HG03045 (cell line): Measurements from ENCODE around the gene ARL1.
"Not testable (repeated sequence)": the region's sequence is repeated elsewhere in the genome, so short reads cannot be mapped to it uniquely, and the experiment has no call there.

Experiments used
- ATAC-seq: cut with Tn5 transposase; IDR thresholded peaks from one replicate; pipeline ENCODE4 v1.9.1; 2021; ENCODE audit warnings: mild to moderate bottlenecking, moderate library complexity; ENCODE audit not compliant: unreplicated experiment

ARL1 gene

DNA sequence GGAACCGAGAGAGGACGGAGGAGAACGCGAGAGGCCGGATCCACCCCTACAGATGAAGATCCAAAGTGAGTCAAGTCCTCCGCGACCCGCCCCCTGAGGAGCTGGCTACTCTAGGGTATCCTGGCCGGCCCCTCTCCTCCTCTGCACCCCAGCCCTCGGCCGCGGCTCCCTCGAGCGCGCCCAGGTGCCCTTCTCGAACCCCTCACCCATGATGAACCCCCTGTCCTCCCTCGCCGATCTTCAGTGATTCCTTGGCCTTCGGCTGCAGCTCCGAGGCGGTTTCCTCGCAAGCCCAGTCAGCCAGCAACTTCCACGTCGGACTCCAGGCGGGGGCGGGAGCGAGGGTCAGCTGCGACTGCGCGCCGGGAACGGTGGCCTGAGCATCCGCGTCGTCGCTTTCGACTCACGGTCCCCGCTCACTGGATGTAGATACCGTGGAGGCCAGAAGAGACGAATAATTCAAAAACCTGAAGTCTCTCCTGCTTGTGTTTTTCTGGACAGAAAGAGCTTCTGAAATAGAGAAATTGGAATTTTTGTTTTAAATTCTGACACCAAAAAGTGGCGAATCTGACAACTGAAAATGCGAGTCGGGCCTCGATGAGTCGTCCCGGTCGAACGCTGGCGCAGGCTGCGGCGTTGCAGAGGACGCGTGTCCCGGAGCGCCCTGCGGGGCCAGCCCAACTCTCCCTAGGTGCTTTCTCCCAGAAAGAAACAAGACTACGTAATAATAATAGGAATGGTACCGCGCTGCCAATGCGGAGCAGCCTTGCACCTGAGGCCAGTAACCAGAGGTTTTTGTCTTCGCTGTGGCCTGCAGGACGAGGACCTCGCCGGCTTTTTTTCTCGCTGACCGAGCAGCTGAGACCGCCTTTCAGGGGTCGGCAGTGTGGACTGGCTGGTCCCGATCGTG is at the start of gene ARL1:
Gene ARL1 (minus strand): TSS at position 337 of the 910 bp plus-strand sequence. CDS start 127 bp downstream, at position 210.
- peak; percentile 80 for ATAC-seq

DNA sequence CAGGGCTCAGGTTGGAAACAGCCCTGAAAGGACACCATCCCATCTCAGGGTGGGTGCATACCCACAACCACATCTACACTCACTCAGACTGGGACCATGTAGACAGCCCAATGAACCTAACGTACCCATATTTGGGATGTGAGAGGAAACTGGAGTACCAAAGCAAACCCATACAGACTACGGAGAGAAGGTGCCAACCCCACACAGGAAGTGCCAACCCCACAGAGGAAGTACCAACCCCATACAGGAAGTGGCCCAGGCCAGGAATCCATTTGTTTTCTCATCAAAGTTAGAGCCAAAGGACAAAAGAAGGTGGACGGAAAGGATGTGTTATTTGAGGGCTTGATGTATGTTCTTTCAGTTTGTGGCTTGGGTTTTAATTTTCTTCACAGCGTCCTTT is 48.1 kb upstream of the ARL1 start:
- no peak for ATAC-seq

DNA sequence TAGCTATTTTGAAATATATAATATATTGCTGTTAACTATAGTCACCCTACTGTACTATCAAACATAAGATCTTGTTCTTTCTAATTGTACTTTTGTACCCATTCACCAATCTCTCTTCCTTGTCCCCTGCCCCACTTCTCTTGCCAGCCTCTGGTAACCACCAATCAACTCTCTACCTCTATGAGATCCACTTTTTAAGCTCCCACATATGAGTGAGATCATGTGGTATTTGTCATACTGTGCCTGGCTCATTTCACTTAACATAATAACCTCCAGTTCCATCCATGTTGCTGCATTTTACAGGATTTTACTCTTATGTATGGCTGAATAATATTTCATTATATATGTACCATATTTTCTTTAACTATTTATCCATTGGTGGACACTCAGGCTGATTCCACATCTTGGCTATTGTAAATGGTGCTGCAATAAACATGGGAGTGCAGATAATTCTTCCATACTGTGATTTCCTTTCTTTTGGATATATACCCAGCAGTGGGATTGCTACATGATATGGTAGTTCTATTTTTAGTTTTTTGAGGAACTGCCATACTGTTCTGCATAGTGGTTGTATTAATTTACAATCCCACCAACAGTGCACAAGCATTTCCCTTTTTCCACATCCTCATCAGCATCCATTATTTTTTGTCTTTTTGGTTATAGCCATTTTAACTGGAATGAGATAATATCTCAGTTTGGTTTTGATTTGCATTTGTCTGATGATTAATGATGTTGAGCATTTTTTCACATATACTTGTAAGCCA is 34.1 kb upstream of the ARL1 start:
- ATAC-seq: no peak

DNA sequence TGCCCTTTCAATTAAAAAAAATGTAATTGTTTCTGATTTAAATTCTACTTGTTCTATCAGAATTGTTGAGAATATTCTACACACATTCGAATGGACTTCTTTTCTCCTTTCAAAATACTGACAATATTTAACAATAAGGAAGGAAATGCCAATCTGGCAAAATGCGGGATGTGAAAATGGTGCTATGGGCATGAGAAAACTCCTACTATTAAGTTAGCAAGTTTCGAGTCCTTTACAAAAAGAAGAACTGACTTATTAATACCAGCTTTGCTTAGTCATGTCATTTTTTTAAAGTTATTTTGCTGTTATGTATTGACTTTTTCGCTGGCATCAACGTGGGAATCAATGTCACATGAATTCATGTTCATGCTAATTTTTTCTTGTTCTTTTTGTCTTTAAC is 31.7 kb upstream of the ARL1 start:
- no peak for ATAC-seq

DNA sequence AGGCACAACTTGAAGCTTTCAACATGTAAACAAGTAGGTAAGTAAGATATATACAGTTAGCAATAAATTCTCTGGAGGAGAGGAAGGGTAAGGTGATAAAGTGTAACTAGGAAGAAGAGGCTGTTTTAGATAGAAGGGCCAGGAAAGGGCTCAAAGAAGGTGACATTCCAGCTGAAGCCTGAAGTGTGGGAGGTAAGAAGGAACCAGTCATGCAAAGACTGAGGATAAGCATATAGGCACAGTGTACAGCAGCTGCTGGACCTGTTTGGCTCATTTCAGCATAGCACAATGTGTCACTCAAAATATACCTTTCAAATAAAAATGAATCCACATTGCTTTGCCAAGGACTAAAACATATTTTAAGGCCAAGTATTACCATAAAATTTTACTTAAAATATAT is 28.6 kb upstream of the ARL1 start:
- ATAC-seq: no peak

DNA sequence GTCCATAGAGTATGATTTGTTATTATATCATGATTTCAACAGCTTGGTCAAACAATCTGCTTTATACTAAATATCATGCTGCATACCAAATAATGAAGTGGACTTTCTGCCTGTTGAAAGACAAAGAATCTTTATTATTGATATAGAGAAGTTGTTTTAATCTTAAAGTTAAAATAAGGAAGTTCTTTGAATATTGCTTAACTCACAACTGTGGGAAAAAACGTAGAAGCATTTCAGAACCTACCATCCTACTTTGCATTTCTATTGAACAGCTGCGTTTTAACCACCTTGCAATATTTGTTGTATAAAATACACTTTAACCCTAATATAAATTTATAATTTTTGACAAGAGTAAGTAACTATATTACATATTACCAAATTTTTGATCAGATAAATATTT is 22.9 kb upstream of the ARL1 start:
- ATAC-seq: no peak

DNA sequence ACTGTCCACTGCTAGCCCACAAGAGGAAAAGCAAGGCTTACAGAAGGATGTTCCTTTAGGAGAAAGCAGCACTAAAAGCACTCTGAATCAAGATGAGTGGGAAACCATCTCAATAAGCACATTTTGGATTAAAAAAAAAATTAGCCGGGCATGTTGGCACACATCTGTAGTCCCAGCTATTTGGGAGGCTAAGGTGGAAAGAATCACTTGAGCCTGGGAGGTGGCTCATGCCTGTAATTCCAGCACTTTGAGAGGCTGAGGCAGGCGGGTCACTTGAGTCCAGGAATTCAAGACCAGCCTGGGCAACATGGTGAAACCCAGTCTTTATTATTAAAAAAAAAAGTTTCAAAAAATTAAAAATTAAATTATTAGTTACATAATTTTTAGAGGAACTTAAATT is 17.0 kb upstream of the ARL1 start:
- ATAC-seq: no peak

DNA sequence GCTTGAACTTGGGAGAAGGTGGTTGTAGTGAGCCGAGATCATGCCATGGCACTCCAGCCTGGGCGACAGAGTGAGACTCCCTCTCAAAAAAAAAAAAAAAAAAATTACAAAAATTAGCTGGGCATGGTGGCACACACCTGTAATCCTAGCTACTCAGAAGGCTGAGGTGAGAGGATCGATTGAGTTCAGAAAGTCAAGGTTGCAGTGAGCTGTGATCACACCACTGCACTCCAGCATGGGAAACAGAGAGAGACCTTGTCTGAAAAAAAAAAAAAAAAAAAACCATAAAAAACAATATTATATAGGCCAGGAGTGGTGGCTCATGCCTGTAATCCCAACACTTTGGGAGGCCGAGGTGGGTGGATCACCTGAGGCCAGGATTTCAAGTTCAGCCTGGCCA is 14.5 kb upstream of the ARL1 start:
- not testable (repeated sequence) for ATAC-seq

DNA sequence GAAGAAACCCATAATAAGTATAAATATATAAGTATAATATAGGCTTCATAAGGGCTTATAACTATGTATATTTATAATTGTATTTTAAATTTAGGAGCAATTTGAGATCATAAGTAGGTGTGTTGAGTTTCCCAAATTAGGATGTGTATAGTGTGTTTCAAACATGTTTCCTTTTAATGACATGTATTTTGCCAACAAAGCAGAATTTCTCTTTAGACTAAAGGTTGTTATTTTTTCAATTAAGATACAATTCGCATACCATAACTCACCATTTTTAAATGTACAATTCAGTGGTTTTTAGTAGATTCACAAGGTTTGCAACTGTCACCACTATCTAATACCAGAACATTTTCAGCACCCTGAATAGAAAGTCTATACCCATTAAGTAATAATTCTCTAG is 7.7 kb upstream of the ARL1 start:
- ATAC-seq: no peak

DNA sequence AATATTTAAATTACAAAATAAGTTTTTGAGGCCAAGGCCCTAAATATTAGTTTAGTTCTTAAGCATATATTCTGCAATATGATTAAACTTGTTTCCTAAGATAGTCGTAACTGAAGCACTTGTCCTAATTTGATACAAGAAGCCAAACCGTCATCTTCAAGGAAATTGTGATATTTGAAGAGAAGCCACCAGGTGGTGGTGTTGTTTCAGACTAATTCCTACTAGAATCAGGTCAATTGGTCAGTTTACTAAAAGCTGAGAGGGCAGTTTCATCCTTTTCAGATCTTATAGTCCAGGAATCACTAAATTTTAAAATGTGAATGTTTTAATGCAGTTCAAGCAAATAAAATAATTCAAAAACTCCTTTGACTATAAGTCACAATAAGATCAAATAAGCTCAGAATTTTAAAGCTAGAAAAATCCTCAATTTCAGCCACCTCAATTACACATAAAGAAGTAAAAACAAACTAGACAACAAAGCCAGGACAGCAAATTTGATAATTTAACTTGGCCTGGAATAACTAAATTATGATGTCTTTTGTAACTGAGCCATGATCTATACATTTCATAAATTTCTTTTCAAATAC is 7.1 kb upstream of the ARL1 start:
- ATAC-seq: no peak

DNA sequence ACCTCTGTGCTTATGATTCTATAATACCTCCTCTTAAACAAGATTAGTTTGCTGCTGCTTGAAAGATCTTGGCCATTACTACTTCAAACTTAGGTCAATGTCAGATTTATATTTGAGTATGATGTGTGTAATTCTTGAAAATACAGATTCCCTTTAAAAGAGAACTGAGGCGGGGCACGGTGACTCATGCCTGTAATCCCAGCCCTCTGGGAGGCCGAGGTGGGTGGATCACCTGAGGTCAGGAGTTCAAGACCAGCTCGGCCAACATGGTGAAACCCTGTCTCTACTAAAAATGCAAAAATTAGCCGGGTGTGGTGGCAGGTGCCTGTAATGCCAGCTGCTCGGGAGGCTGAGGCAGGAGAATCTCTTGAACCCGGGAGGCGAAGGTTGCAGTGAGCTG is 2.6 kb upstream of the ARL1 start:
- ATAC-seq: not testable (repeated sequence)

DNA sequence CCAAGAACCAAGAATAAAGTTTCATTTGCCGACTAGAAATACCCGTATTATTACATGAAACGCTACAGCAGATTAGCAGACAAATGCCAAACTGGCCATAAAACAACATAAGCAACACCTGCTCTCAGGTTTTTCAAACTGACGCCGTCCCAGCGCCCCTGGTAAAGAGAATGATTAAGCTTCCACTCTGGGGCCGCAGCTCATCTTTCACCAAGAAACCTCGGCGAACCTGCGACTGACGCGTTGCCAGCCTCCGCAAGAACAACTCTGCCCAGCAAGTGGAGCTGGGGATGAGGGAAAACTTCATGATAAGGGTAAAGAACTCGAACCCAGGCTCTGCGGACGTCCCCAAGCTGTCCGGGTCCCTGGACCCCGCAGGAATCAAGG is 530 bp downstream of the ARL1 start:
- peak; percentile 28 for ATAC-seq

DNA sequence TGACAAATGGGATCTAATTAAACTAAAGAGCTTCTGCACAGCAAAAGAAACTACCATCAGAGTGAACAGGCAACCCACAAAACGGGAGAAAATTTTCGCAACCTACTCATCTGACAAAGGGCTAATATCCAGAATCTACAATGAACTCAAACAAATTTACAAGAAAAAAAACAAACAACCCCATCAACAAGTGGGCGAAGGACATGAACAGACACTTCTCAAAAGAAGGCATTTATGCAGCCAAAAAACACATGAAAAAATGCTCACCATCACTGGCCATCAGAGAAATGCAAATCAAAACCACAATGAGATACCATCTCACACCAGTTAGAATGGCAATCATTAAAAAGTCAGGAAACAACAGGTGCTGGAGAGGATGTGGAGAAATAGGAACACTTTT is 16.4 kb downstream of the ARL1 start:
- not testable (repeated sequence) for ATAC-seq

DNA sequence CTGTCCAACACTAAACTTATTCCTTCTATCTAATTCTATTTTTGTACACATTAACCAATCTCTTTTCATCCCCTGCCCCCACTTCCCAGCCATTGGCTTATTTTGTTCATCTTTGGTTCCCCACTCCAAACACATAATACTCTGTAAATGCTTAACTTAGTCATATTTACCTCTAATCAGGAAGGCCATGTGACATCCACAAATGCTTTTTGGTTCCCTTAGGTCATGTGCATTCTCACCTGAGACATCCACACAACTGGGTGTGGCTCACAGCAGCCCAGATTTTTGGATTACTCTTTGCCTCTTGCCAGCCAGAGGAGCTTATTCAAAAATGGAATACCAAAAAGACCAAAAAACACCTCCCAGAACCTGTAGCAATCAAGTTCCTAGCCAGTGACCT is 28.4 kb downstream of the ARL1 start:
- ATAC-seq: no peak

DNA sequence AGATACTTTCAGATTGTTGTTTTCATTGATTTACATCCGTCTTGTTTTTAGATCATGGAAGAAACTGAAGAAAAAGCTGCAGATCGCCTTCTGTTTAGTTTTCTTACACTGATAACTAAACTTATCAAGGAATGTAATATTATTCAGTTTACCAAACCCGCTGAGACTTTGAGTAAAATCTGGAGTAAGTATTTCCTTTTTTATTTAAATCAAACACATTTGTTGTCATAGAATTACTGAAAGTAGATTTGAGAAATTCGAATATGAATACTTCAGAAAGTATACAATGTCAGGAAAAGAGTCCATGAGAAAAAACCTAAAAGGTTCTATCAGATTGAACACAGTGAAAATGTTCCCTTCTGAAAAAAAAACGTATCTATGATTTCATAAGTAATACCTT is 32.0 kb downstream of the ARL1 start:
- no peak for ATAC-seq

DNA sequence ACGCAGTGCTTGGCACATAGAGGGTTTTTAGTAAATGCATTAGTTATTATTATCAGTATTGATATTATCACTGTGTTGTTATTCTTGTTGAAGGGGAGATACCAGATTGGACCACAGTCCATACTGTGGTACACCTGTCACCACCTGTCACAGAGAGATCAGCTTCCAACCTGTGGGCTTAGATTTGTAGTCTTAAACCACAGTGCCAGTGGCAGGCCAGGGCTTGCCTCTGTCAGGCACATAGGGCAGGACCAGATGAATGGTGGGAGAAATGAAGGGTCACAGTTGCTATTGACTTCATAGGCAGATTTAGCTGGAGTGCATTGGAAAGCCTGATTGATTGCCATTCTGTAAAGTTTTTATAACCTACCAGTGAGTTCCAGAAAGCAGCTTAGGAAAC is 35.1 kb downstream of the ARL1 start:
- ATAC-seq: no peak

DNA sequence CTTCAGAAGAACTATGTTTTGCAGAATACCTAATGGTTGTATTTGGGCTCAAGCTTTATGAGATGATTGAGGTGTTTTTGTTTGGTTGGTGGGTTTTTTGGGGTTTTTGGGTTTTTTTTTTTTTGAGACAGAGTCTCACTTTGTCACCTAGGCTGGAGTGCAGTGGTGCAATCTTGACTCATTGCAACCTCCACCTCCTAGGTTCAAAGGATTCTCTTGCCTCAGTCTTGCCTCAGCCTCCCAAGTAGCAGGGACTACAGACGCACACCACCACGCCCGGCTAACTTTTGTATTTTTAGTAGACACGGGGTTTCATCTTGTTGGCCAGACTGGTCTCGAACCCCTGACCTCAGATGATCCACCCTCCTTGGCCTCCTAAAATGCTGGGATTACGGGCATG is 39.6 kb downstream of the ARL1 start:
- ATAC-seq: no peak

DNA sequence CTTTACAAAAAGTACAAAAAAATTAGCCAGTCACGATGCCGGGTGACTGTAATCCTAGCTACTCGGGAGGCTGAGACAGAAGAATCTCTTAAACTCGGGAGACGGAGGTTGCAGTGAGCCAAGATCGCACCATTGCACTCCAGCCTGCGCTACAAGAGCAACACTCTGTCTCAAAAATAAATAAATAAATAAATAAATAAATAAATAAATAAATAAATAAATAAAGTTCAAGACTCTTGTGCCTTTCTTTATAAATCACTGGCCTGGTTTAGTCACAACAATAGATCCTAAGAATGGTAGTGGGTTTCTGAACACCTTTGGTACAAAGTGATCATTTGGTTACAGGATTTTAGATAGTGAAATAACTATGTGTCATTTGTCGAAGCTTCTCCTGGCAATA is 46.1 kb downstream of the ARL1 start:
- no peak for ATAC-seq

DNA sequence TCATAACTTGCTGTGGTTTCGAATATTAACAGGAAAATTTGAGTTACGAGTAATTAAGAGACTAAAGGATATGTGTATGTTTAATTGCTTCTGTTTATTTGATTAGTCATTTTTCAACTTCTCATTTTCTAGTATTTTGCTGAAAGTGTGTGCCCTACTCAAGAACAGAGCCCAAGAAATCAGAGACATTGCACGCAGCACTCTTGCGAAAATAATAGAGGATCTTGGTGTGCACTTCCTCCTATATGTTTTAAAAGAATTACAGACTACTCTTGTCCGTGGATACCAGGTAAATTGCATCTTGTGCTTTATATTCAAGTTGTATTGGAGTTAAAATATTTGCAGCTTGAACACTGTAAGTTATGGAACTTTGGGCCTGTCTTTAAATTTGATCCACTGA is 50.8 kb downstream of the ARL1 start:
- no peak for ATAC-seq

DNA sequence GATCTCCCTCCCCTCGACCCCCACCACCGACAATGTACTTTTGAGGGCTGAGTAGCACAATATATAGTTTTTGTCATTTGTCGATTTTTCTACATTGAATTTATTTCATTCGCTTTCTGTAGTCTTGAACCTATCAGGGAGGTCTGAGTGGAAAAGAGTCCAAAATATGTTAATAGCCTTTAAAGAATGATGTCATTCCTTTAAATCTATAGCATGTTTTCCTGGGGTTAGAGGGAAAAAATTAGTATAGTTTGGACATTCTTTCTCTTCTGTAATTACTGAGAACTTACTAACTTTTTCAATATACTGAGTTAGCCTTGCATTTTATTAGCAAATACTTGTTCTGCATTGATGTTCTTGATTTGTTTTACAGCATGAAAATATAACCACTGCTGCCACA is 55.9 kb downstream of the ARL1 start:
- no peak for ATAC-seq

DNA sequence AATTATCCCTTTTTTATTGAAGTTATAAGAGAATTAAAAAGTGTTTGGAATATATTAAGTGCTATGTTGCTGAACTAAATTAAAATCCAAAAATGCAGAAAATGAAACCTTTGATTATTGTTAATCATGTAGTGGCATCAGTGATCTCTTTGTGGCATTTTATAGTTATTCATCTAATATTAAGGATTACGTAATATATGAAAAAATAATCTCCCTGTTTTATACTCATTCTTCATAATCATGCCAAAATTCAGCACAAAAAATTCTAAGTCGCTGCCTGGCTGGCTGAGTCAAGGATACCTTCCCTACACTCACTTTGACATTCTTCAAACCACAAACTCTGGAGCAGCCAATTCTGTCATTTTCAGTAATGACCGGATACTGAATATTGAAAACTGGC is 63.7 kb downstream of the ARL1 start:
- ATAC-seq: no peak
